Endothelial cell of umbilical vein (primary cell): ENCODE data around the gene KPNA2.

Source experiments
- EZH2 ChIP-seq: IDR thresholded peaks from 2 replicates; pipeline ENCODE4 v1.6.1; 2012; ENCODE audit warnings: borderline replicate concordance, low read depth, mild to moderate bottlenecking, moderate library complexity, low read length, inconsistent platforms; ENCODE audit not compliant: severe bottlenecking
- FOS ChIP-seq: IDR thresholded peaks from 2 replicates; pipeline ENCODE4 v1.6.1; 2011; ENCODE audit warnings: mild to moderate bottlenecking, low read length, moderate library complexity, borderline replicate concordance; ENCODE audit not compliant: insufficient read depth
- GATA2 ChIP-seq: IDR thresholded peaks from 2 replicates; pipeline ENCODE4 v1.7.0; 2011; ENCODE audit warnings: low read depth, mild to moderate bottlenecking, moderate library complexity, mixed read lengths, low read length; ENCODE audit not compliant: insufficient read length, insufficient read depth
- JUN ChIP-seq: IDR thresholded peaks from 2 replicates; pipeline ENCODE4 v1.6.1; 2011; ENCODE audit warnings: borderline replicate concordance, low read depth; ENCODE audit not compliant: insufficient read length, insufficient read depth
- MYC ChIP-seq: IDR thresholded peaks from one replicate; pipeline ENCODE4 v1.6.1; 2011; ENCODE audit warnings: mild to moderate bottlenecking, low read depth, low read length
- POLR2A ChIP-seq: IDR thresholded peaks from 2 replicates; pipeline ENCODE4 v1.6.1; 2012; ENCODE audit warnings: low read depth, mild to moderate bottlenecking, control low read depth, low read length
- POLR2AphosphoS5 ChIP-seq: IDR thresholded peaks from 2 replicates; pipeline ENCODE4 v1.6.1; 2012; ENCODE audit warnings: low read depth, mild to moderate bottlenecking, control low read depth, low read length, moderate library complexity; ENCODE audit not compliant: insufficient read depth
- TF ChIP-seq, protein P1 (sequence below), 2 donors: IDR thresholded peaks; 1 replicate in 1 of 2; 2 replicates in 1 of 2; pipeline ENCODE4 v1.5.1; 2011; ENCODE audit warnings: low read length in 2 of 2, mild to moderate bottlenecking in 2 of 2, moderate library complexity in 2 of 2, control low read depth in 1 of 2, inconsistent platforms in 1 of 2, low read depth in 1 of 2; ENCODE audit not compliant: insufficient read depth in 1 of 2; ENCODE audit errors: extremely low read depth in 1 of 2
- TF ChIP-seq, protein P2 (sequence below): IDR thresholded peaks from 2 replicates; pipeline ENCODE4 v1.6.1; 2011; ENCODE audit not compliant: insufficient read depth, insufficient read length

GRCh38 chr17:67990909-67991308, 44.6 kb upstream of the KPNA2 start:
- TF ChIP-seq POLR2A (no peak), POLR2AphosphoS5 (no peak), EZH2 (no peak), JUN (no peak), FOS (no peak), MYC (no peak), GATA2 (no peak)
- TF ChIP-seq, protein P1, sequence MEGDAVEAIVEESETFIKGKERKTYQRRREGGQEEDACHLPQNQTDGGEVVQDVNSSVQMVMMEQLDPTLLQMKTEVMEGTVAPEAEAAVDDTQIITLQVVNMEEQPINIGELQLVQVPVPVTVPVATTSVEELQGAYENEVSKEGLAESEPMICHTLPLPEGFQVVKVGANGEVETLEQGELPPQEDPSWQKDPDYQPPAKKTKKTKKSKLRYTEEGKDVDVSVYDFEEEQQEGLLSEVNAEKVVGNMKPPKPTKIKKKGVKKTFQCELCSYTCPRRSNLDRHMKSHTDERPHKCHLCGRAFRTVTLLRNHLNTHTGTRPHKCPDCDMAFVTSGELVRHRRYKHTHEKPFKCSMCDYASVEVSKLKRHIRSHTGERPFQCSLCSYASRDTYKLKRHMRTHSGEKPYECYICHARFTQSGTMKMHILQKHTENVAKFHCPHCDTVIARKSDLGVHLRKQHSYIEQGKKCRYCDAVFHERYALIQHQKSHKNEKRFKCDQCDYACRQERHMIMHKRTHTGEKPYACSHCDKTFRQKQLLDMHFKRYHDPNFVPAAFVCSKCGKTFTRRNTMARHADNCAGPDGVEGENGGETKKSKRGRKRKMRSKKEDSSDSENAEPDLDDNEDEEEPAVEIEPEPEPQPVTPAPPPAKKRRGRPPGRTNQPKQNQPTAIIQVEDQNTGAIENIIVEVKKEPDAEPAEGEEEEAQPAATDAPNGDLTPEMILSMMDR (IDR thresholded peaks at IDR 0.05; ENCODE audit: extremely low read depth in 1 of 2, insufficient read depth in 1 of 2, low read depth in 1 of 2, low read length in 2 of 2) = no peak
- TF ChIP-seq, protein P2, sequence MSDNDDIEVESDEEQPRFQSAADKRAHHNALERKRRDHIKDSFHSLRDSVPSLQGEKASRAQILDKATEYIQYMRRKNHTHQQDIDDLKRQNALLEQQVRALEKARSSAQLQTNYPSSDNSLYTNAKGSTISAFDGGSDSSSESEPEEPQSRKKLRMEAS = no peak
